NCI-H146 treated with DMSO at 0.1 percent for 48 hours (cell line): ENCODE data around the gene GALR3.

Experiments
- DNase-seq: peaks from one replicate; lab custom pipeline; 2025; ENCODE audit not compliant: unreplicated experiment; lab: John Stamatoyannopoulos, UW

The GALR3 gene

DNA sequence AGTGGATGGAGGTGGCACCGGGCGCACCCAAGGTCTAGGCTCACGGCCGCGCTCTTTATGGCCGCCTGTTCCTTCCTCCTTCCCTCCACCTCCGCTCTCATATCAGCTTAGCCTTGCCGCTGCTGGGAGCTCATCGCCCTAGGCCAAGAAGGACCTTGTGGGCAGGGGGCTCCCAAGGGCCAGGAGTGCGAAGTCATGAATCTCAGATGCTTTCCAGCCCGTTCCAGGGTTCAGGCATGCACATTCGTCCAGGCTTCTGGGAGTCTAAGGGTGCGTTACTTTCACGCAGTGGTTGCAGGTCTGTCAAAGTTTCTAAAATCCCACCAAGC is 4.1 kb upstream of the GALR3 start:
- no peak for DNase-seq

GRCh38 chr22:37820350-37820749 is 2.8 kb upstream of the GALR3 start:
- no peak for DNase-seq

DNA sequence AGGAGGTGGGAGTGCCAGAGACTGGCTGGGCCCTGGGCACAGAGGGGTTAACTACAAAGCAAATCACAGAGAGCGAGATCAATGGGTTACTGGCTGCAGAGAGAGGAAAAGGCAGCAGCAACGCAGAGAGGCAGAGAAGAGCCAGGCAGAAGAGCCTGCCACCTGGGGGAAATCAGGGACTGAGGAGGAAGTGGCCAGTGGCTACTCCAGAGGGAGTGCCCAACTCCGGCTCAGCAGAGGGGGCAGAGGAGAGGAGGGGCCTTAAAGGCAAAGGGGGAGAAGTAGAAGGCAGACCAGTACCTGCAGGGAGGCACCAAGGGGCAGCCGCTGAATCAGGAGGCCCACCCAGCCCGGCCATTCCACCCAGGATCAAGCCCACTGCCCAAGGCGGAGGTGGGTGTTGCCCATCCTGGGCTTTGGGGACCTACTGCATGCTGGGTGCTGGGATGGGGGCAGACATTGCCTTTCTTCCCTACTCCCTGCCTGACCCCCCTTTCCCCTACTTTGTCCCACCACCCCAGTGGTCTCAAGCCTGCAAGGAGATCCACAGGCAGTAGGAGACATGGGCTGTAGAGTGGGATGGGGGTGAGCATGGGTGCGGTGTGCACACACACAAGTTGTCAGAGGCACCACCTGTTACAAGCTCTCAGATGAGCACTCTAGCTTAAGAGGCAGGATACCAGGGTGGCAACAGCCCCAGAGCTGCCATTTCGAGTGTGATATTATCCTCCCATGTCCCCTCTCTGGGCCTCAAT is 926 bp upstream of the GALR3 start:
- no peak for DNase-seq

DNA sequence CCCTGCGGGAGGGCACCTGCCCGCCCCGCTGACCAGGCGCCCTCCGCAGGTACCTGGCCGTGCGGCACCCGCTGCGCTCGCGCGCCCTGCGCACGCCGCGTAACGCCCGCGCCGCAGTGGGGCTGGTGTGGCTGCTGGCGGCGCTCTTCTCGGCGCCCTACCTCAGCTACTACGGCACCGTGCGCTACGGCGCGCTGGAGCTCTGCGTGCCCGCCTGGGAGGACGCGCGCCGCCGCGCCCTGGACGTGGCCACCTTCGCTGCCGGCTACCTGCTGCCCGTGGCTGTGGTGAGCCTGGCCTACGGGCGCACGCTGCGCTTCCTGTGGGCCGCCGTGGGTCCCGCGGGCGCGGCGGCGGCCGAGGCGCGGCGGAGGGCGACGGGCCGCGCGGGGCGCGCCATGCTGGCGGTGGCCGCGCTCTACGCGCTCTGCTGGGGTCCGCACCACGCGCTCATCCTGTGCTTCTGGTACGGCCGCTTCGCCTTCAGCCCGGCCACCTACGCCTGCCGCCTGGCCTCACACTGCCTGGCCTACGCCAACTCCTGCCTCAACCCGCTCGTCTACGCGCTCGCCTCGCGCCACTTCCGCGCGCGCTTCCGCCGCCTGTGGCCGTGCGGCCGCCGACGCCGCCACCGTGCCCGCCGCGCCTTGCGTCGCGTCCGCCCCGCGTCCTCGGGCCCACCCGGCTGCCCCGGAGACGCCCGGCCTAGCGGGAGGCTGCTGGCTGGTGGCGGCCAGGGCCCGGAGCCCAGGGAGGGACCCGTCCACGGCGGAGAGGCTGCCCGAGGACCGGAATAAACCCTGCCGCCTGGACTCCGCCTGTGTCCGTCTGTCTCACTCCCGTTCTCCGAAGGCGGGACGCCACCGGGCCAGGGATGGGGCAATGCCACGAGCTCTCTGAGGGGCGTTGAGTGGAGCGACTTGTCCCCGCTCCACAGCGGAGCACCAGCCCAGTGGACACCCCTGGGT is 1.8 kb downstream of the GALR3 start:
- no peak for DNase-seq

DNA sequence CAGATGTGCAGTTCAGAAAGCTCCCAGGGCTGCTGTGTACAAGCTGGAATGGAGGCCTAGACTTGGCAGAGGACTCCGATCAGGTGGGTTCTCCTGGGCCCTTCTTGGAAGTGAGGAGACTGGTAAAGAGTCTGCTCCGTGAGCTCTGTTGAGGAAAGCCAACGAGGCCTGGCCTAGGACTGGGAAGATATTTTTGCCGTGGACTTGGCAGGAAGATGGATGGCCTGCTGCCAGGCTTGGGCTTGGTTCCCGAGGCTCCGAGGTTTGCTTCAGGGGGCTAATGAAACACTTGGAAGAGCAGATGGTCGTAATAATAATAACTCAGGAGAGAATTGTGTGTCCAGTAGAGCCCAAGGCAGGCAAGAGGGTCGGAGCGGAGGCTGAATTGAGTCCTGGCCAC is 3.9 kb downstream of the GALR3 start:
- DNase-seq = no peak

DNA sequence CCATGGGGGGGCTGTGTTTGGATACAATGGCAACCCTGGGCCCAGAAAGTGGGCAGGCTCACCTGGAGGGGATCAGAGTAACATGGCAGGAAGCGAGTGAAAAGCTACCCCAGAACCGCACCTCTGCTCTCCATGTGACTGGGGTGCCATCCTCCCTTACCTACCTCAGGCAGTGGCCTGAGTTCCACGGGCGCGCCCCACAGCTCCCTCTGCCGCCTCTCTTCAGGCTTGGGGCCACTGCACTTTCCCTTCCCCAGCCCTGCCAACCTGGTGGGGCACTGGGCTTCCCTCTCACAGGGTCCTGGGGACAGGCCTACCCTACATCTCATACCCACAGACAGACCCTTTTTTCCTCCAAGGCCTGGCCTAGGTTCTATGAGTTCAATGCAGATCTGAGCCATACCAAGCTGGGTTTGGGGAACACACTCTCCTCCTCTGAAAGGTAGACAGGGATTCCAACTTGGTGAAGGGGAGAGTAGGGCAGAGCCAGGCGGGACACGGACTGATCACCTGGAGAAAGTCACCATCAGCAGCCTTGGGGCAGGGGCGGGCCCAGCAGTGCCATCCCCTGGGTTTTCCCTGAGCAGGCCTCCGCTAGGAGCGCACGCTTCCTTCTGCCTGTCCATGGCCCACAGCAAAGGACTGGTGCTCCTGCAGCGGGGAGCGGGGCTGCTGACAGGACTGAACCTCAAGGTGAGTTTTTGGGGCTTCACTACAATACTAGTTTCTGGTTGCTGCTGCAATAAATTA is 7.1 kb downstream of the GALR3 start:
- no peak for DNase-seq

DNA sequence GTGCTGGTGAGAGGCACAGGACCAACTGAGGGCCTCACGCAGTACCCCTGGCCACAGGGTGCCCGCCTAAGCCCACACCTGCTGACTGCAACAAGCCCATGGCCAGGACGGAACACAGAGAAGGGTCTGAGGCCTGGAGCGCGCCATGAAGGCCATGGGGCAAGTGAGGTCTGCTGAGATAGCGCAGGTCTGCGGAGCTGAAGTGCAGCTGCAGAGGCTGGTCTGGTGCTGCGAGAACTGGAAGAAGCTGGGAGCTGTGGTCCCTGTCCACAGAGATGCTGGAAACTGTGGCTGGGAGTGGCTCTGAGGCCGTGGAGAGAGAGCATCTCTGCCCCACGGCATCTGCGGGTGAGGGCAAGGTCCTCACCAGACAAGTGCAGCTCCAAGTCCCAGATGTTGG is 8.3 kb downstream of the GALR3 start:
- no peak for DNase-seq

DNA sequence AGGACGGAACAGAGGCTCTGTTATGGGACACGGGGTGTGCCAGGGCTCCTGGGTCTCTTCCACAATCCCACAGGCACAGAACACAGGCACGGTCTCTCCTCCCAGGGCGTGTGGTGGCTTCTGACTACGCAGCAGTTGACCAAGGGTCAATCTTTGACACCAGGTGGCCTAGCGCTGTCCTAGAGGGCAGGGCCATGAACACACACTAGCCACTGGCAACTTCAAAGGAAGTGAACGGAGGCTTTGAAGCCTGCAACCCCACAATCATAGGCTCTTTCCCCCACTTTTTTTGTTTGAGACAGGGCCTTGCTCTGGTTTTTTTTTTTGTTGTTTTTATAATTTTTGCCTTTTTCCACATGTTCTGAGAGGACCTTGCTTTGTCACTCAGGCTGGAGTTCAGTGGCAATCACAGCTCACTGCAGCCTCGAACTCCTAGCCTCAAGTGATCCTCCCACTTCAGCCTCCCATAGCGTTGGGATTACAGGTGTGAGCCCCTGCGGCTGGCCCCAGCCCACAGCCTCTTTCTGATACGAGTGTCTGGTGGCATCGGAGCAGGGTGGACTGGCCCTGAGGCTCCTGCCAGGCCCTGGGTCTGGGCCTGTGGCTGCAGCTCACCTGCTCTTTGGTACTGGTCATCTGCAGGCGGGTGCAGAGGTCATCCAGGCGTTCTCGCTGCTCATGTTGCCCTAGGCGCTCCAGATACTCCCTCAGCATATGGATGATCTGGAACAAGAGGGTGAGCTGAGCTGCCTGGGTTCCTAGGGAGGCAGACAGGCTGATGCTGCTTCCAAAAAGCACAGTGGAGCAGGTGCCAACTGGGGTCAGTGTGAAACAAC is 9.1 kb downstream of the GALR3 start:
- DNase-seq = no peak

GRCh38 chr22:37842015-37842793 is 19.0 kb downstream of the GALR3 start:
- DNase-seq = no peak

DNA sequence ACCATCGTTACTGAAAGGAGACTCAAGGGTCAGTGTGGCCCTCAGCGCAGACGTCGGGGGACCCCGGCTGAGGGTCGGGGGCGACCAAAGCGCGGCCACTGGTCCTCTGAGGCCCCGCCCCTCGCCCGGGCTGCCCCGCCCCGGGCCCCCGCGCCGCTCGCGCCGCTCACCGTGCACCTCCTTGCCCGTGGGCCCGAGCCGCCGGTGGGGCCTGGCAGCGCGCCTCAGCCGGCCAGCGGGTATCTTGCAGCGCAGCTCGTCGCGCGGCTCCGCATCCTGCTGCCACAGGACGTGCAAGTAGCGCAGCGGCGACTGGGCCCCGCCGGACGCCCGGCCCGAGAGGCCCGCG is 20.5 kb downstream of the GALR3 start:
- DNase-seq = no peak

- no peak for DNase-seq
Measured at GRCh38 chr22:37844904-37845329, 21.7 kb downstream of the GALR3 start.

DNA sequence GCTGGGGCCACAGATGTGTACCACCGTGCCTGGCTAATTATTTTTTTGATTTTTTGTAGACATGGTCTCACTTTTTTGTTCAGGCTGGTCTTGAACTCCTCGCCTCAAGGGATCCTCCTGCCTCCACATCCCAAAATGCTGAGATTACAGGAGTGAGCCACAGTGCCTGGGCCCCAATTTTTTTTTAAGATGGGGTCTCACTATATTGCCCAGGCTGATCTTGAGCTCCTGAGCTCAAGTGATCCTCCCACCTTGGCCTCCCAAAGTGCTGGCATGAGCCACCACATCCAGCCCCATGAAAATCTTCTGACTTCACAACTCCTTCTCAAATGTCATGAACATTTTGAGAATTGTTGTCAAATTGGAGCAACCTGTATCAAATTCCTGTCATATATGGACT is 23.3 kb downstream of the GALR3 start:
- no peak for DNase-seq

GRCh38 chr22:37848587-37849088 is 25.5 kb downstream of the GALR3 start:
- DNase-seq = no peak

- DNase-seq = peak; percentile 56
Measured at GRCh38 chr22:37849089-37849751, 26.0 kb downstream of the GALR3 start, which contains the start of gene EIF3L. TSS of gene EIF3L (plus strand) at chr22:37849419. CDS start at chr22:37849450, 31 bp downstream.

- DNase-seq = no peak
Measured at GRCh38 chr22:37850801-37851200, 27.6 kb downstream of the GALR3 start.

GRCh38 chr22:37852418-37852817 is 29.2 kb downstream of the GALR3 start:
- no peak for DNase-seq

DNA sequence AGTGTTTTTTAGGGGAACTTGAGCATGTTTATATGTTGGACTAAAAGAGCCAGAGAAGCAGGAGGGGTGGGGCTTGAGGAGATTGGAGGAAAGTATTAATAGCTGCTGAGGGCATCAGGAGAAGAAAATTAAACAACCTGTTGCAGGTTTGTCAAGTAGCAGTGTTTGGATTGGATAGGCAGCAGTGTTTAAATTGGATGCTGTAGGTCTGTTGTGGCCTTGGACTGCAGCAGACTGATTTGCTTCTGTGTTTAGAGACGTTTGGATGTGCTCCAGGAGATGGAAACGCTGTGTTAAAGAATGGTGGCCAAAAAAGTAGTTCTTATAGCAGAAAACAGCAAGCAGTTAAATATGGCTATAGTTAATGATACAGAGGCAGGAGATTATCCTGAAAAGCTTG is 31.8 kb downstream of the GALR3 start:
- DNase-seq = no peak

GRCh38 chr22:37855462-37855861 is 32.3 kb downstream of the GALR3 start:
- no peak for DNase-seq

- no peak for DNase-seq
Measured at GRCh38 chr22:37860796-37861421, 37.7 kb downstream of the GALR3 start.
